Measurements from ENCODE around the gene JADE1.

- TF ChIP-seq CTCF (IDR thresholded peaks at IDR 0.05) (no peak), POLR2A (IDR thresholded peaks at IDR 0.05) (no peak)
These were observed 28.8 kb upstream of the JADE1 start for GRCh38 chr4:128780688-128781087.
